ENCODE results near the gene PNPLA8. TPM values are rescaled to one million over a fixed set of nuclear protein-coding genes. Genes with fewer than 3 reads are reported as not detected.

Gene PNPLA8
- polyA plus RNA-seq, 1 donor from 2014 or later = 85.1 TPM

DNA sequence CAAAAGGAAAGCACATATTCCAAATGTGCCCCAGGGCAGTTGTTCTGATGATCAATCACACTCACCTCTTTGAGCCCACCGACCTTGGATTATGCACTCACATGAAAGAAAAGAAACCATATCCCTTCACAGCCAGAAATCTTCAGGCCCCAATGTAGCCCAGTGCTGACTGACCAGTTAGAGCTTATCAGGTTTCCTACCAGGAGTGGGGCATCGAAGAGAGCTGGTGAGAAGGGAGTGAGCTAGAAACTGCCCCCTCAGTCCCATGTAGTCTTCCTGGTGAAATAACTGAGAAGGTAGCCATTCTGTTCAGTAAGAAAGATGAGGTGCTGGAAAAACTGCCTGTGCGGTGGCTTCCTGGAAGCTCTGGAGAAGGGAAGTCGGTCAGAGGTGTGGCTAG, 101.9 kb downstream of the PNPLA8 start:
- Histone ChIP-seq H3F3A (ENCODE audit: insufficient read depth, low read length, poor library complexity, severe bottlenecking) (no peaks in the 10 kb centered on the region), H3K4me2 (ENCODE audit: low read length) (no peak overlapping the region), H3K9me3 (ENCODE audit: low read length) (no peaks in the 10 kb centered on the region), H3K4me3 (ENCODE audit: low read length) (no peak overlapping the region), H3K79me2 (replicated peaks; ENCODE audit: insufficient read depth, low read length) (peaks cover 30% of the 10 kb centered on the region), H3K9me2 (ENCODE audit: insufficient read depth, low read length) (no peaks in the 10 kb centered on the region), H3K27me3 (ENCODE audit: insufficient read depth, low read depth, low read length) (no peaks in the 10 kb centered on the region), H3K36me3 (ENCODE audit: insufficient read depth, low read length) (no peaks in the 10 kb centered on the region), H3K27ac (ENCODE audit: low read length) (no peak overlapping the region), H4K20me1 (ENCODE audit: insufficient read depth) (no peaks in the 10 kb centered on the region), H3K9ac (ENCODE audit: low read length) (no peak overlapping the region), H2AFZ (ENCODE audit: low read depth, low read length) (no peak overlapping the region)
- no peak for TF ChIP-seq TAF1 (IDR thresholded peaks at IDR 0.05; ENCODE audit: low read depth)
- TF ChIP-seq EP300 (conservative IDR thresholded peaks at IDR 0.05; ENCODE audit: poor library complexity, severe bottlenecking) = no peak
- no peak for TF ChIP-seq REST (IDR thresholded peaks at IDR 0.05; ENCODE audit: borderline replicate concordance)
- no peak for TF ChIP-seq MXI1 (conservative IDR thresholded peaks at IDR 0.05; ENCODE audit: poor library complexity, severe bottlenecking)
- no peak for TF ChIP-seq POLR2AphosphoS5 (IDR thresholded peaks at IDR 0.05)
- TF ChIP-seq, protein P1, sequence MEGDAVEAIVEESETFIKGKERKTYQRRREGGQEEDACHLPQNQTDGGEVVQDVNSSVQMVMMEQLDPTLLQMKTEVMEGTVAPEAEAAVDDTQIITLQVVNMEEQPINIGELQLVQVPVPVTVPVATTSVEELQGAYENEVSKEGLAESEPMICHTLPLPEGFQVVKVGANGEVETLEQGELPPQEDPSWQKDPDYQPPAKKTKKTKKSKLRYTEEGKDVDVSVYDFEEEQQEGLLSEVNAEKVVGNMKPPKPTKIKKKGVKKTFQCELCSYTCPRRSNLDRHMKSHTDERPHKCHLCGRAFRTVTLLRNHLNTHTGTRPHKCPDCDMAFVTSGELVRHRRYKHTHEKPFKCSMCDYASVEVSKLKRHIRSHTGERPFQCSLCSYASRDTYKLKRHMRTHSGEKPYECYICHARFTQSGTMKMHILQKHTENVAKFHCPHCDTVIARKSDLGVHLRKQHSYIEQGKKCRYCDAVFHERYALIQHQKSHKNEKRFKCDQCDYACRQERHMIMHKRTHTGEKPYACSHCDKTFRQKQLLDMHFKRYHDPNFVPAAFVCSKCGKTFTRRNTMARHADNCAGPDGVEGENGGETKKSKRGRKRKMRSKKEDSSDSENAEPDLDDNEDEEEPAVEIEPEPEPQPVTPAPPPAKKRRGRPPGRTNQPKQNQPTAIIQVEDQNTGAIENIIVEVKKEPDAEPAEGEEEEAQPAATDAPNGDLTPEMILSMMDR (IDR thresholded peaks at IDR 0.05; ENCODE audit: poor library complexity, severe bottlenecking) = no peak

DNA sequence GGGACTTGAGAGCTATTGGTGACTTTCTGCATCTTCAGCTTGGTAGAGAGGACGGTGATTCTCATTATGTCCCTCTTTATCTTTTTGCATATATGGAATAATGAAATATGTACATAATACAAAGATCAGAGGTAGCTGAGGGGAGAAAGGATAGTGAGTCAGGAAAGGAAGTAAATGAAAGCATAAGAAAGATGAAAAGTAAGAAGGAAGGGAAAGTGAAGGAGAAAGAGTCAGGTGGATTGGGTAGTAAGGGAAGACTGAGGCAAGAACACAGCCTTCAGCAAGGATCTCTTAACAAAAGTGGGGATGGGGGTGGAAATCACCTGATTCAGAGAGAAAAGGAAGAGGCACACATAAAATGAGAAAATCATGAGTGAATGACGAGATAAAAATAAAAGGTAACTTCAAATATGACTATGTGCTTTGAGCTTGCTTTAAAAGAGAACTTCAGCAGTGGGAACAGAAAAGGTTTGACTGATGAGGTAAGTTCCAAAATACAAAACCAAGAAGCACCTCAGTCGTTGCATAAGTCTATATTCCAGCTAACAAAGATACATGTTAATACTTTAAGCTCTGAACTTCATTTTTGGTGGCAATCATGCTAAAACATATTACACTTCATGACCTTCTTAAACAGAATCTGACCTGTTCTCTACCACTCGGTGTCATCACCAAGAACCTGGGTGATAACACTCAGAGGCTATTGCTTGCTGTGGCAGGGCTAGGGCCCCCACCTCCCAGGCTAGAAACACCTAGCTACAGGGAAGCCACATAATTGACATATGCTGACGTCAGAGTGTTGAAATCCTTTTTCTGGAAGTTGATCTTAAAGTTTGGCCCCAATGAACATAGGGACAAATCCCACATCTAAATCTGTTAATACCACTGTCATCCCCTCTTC, 102.6 kb downstream of the PNPLA8 start:
- Histone ChIP-seq H4K20me1 (ENCODE audit: insufficient read depth) (no peaks in the 10 kb centered on the region), H3K9me3 (ENCODE audit: low read length) (no peaks in the 10 kb centered on the region), H3K27me3 (ENCODE audit: insufficient read depth, low read depth, low read length) (no peaks in the 10 kb centered on the region), H3K9me2 (ENCODE audit: insufficient read depth, low read length) (no peaks in the 10 kb centered on the region), H3K4me2 (ENCODE audit: low read length) (no peak overlapping the region), H3F3A (ENCODE audit: insufficient read depth, low read length, poor library complexity, severe bottlenecking) (no peaks in the 10 kb centered on the region), H3K27ac (ENCODE audit: low read length) (no peak overlapping the region), H3K36me3 (ENCODE audit: insufficient read depth, low read length) (no peaks in the 10 kb centered on the region), H3K9ac (ENCODE audit: low read length) (no peak overlapping the region), H2AFZ (ENCODE audit: low read depth, low read length) (no peak overlapping the region), H3K79me2 (replicated peaks; ENCODE audit: insufficient read depth, low read length) (peaks cover 25% of the 10 kb centered on the region), H3K4me3 (ENCODE audit: low read length) (no peak overlapping the region)
- no peak for TF ChIP-seq SMC3 (conservative IDR thresholded peaks at IDR 0.05; ENCODE audit: poor library complexity)
- TF ChIP-seq REST (IDR thresholded peaks at IDR 0.05; ENCODE audit: borderline replicate concordance) = no peak
- no peak for TF ChIP-seq RAD21 (conservative IDR thresholded peaks at IDR 0.05)
- no peak for TF ChIP-seq MXI1 (conservative IDR thresholded peaks at IDR 0.05; ENCODE audit: poor library complexity, severe bottlenecking)

Data from neural cell (in vitro differentiated cells).